GM21723 (cell line): ENCODE data around the gene R3HCC1L.

Experiments used
- ATAC-seq: cut with Tn5 transposase; IDR thresholded peaks from one replicate; pipeline ENCODE4 v1.9.1; 2021; ENCODE audit warnings: mild to moderate bottlenecking, moderate library complexity; ENCODE audit not compliant: unreplicated experiment

Gene R3HCC1L

GRCh38 chr10:98134431-98135221, at the start of gene R3HCC1L:
R3HCC1L (plus strand) TSS chr10:98134657; CDS start chr10:98208115, 73,458 bp downstream.
- peak; percentile 92 for ATAC-seq

GRCh38 chr10:98085238-98085637, 49.2 kb upstream of the R3HCC1L start:
- no peak for ATAC-seq

- ATAC-seq: no peak
Measured at GRCh38 chr10:98086837-98087708, 47.4 kb upstream of the R3HCC1L start.

GRCh38 chr10:98088186-98088971, 46.1 kb upstream of the R3HCC1L start:
- ATAC-seq: no peak

- no peak for ATAC-seq
Measured at GRCh38 chr10:98090822-98091221, 43.6 kb upstream of the R3HCC1L start.

- ATAC-seq: no peak
Measured at GRCh38 chr10:98096316-98096715, 38.1 kb upstream of the R3HCC1L start.

GRCh38 chr10:98096731-98097130, 37.7 kb upstream of the R3HCC1L start:
- no peak for ATAC-seq

- no peak for ATAC-seq
Measured at GRCh38 chr10:98097175-98097574, 37.3 kb upstream of the R3HCC1L start.

GRCh38 chr10:98097616-98098015, 36.8 kb upstream of the R3HCC1L start:
- ATAC-seq: no peak

- no peak for ATAC-seq
Measured at GRCh38 chr10:98098247-98098646, 36.2 kb upstream of the R3HCC1L start.

GRCh38 chr10:98100476-98100875, 34.0 kb upstream of the R3HCC1L start:
- ATAC-seq: no peak

- no peak for ATAC-seq
Measured at GRCh38 chr10:98101366-98101765, 33.1 kb upstream of the R3HCC1L start.

GRCh38 chr10:98104125-98104524, 30.3 kb upstream of the R3HCC1L start:
- no peak for ATAC-seq

- ATAC-seq: no peak
Measured at GRCh38 chr10:98106531-98106930, 27.9 kb upstream of the R3HCC1L start.

- no peak for ATAC-seq
Measured at GRCh38 chr10:98107644-98108430, 26.6 kb upstream of the R3HCC1L start.

GRCh38 chr10:98110356-98110755, 24.1 kb upstream of the R3HCC1L start:
- ATAC-seq: no peak

GRCh38 chr10:98115031-98115787, 19.2 kb upstream of the R3HCC1L start:
- ATAC-seq: no peak

GRCh38 chr10:98119891-98120290, 14.6 kb upstream of the R3HCC1L start:
- ATAC-seq: no peak

GRCh38 chr10:98125940-98126631, 8.4 kb upstream of the R3HCC1L start:
- ATAC-seq: no peak
